PC-9 (cell line): ENCODE results near the gene PRMT1. TPM values are rescaled to one million over a fixed set of nuclear protein-coding genes. Genes with fewer than 3 reads are reported as not detected.

Experiments used
- BruUV-seq: library from RNA; stranded (reverse); fragments of 400-500 nt; replicated peaks from 2 replicates; lab custom pipeline; 2021; lab: Mats Ljungman, UMichigan
- CTCF ChIA-PET: fragments of 300-600 bp; sonication (Branson Sonifier 250); formaldehyde crosslinking; loops from one replicate; lab custom pipeline; 2022; ENCODE audit warnings: antibody characterized with exemption; lab: Charles Lee
- POLR2A ChIA-PET: fragments of 300-600 bp; sonication (Branson Sonifier 250); formaldehyde crosslinking; loops from one replicate; lab custom pipeline; 2022; ENCODE audit warnings: antibody characterized with exemption; ENCODE audit not compliant: unreplicated experiment; lab: Charles Lee
- DNase-seq, 2 experiments: peaks; one replicate each; pipeline versions ENCODE4 v3.0.0 to v3.0.0-alpha.2; 2015 to 2022; ENCODE audit warnings: mixed read lengths in 1 of 2
- H2AFZ ChIP-seq: fragments of 200-600 bp; sonication (generic); 2 replicates; pipeline ENCODE4 v1.8.1; 2017; ENCODE audit warnings: antibody characterized with exemption
- H3F3A ChIP-seq: fragments of 200-600 bp; sonication (generic); 2 replicates; pipeline ENCODE4 v1.8.1; 2017; ENCODE audit warnings: antibody characterized with exemption, mild to moderate bottlenecking, low read depth; ENCODE audit not compliant: insufficient read depth
- H3K27ac ChIP-seq: fragments of 200-600 bp; sonication (generic); 2 replicates; pipeline ENCODE4 v1.6.1; 2016; ENCODE audit warnings: mixed run types
- H3K27me3 ChIP-seq: fragments of 200-600 bp; sonication (generic); 2 replicates; pipeline ENCODE4 v1.6.1; 2016; ENCODE audit warnings: low read depth, mixed run types; ENCODE audit not compliant: insufficient read depth
- H3K36me3 ChIP-seq: fragments of 200-600 bp; sonication (generic); 2 replicates; pipeline ENCODE4 v1.6.1; 2016; ENCODE audit warnings: low read depth, mixed run types
- H3K4me1 ChIP-seq: fragments of 200-600 bp; sonication (generic); replicated peaks from 2 replicates; pipeline ENCODE4 v1.6.1; 2016; ENCODE audit warnings: mixed run types; ENCODE audit not compliant: insufficient read depth
- H3K4me2 ChIP-seq: fragments of 200-600 bp; sonication (generic); 2 replicates; pipeline ENCODE4 v1.6.1; 2017; ENCODE audit warnings: mixed run types
- H3K4me3 ChIP-seq: fragments of 200-600 bp; sonication (generic); 2 replicates; pipeline ENCODE4 v1.6.1; 2016; ENCODE audit warnings: mixed run types
- H3K79me2 ChIP-seq: fragments of 200-600 bp; sonication (generic); 2 replicates; pipeline ENCODE4 v1.6.1; 2017; ENCODE audit warnings: low read depth, mixed run types
- H3K9me2 ChIP-seq: fragments of 200-600 bp; sonication (generic); 2 replicates; pipeline ENCODE4 v1.8.1; 2017; ENCODE audit warnings: mild to moderate bottlenecking; ENCODE audit not compliant: insufficient read depth
- H3K9me3 ChIP-seq: fragments of 200-600 bp; sonication (generic); 2 replicates; pipeline ENCODE4 v1.8.1; 2016; ENCODE audit warnings: low read depth; ENCODE audit not compliant: insufficient read depth
- H4K20me1 ChIP-seq: fragments of 200-600 bp; sonication (generic); 2 replicates; pipeline ENCODE4 v1.8.1; 2017; ENCODE audit not compliant: insufficient read depth
- EZH2 ChIP-seq: fragments of 200-600 bp; sonication (generic); IDR thresholded peaks from 2 replicates; pipeline ENCODE4 v1.8.0; 2017; ENCODE audit warnings: antibody characterized with exemption, low read depth
- intact Hi-C: fragments of 100-400 bp; cut with micrococcal nuclease; formaldehyde crosslinking; loops from one replicate; pipeline ENCODE4 v1.10.0; 2022; ENCODE audit not compliant: unreplicated experiment
- total RNA-seq: library from RNA; stranded (reverse); gene quantifications from 2 replicates; pipeline ENCODE4 v1.2.3, GENCODE V29; 2021
- TF ChIP-seq, protein P1 (sequence below): fragments of 200-600 bp; sonication (generic); conservative IDR thresholded peaks from 2 replicates; pipeline ENCODE4 v1.6.1; 2017; ENCODE audit warnings: mixed run types, antibody characterized with exemption, mild to moderate bottlenecking, moderate library complexity

Gene PRMT1
- total RNA-seq, 1 experiment from 2014 or later, result 261 TPM

DNA sequence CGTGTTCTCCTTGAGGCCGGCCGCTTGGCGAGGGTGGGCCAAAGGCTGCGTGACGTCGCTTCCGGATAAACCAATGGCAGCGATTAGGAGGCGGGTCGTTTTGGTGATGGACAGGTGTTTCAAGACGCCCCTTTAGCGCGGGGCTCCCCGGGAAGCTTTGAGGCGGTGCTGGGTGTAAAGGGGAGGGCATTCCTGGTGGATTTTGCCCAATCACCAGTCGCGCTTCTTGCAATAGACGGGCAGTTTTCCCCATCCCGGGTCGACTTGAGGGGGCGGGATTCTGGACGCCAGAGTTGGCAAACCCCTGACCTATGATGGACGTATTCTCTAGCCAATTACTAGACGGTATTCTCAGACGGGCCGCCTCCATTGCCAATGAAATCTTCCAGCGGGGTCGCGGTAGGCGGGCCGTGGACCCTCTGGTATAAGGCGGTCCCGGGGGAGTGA is 264 bp upstream of the PRMT1 start:
- intact Hi-C loops, result loop anchor here (1.0 to 5.0 kb wide), 6 partner anchors 37 to 285 kb away; partner anchors contain the start of genes AKT1S1, AP2A1, RRAS and TBC1D17
- H2AFZ ChIP-seq, result no peak overlapping the region

DNA sequence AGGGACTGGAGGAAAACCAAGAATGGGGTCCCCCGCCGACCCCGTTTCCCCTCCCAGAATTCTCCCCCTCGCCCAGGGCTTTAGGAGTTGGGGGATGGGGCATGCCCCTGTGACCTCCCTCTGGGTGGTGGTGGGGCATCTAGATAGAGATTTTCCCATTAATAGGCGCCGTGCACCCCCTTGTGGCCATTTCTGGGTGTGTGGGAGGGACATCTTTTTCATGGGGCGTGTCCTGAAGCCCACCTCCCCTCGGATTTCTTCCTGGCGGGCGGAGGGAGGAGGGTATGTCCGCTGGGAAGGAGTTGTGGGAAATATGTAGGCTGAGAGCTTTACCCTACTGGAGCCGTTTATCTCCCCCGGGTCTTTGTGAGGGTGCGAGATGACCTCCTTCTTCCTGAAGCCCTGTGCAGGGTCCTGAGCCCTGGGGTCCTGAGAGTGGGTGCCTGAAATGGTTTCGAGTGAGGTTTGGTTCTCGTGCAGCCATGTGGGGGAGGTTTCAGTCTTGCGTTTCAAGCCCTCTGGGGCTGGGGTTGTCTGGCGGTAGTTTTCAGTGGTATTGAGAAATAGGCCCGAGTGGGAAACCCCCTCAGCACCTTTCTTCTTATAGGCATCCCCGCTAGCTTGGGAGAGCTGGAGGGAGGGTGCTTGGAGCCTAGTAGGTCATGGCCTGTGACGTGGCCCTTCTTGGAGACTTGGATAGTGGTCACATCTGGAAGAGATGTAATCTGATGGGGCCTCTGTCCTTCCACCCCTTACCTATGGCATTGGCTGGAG is 1.0 kb downstream of the PRMT1 start:
- TSS peak; percentile 33 for BruUV-seq
- Histone ChIP-seq H3K79me2 (peaks cover 59% of the 10 kb centered on the region), H3K4me2 (peak overlapping the region; percentile 97), H3K4me3 (peak overlapping the region; percentile 99), H3K27me3 (no peaks in the 10 kb centered on the region), H3K4me1 (peaks cover 21% of the 10 kb centered on the region), H3K9me2 (no peaks in the 10 kb centered on the region), H4K20me1 (peaks cover 54% of the 10 kb centered on the region), H3K9me3 (no peaks in the 10 kb centered on the region), H3K27ac (peak overlapping the region; percentile 82), H3K36me3 (peaks cover 23% of the 10 kb centered on the region), H3F3A (peaks cover 64% of the 10 kb centered on the region), H2AFZ (no peak overlapping the region)
- TF ChIP-seq, protein P1, sequence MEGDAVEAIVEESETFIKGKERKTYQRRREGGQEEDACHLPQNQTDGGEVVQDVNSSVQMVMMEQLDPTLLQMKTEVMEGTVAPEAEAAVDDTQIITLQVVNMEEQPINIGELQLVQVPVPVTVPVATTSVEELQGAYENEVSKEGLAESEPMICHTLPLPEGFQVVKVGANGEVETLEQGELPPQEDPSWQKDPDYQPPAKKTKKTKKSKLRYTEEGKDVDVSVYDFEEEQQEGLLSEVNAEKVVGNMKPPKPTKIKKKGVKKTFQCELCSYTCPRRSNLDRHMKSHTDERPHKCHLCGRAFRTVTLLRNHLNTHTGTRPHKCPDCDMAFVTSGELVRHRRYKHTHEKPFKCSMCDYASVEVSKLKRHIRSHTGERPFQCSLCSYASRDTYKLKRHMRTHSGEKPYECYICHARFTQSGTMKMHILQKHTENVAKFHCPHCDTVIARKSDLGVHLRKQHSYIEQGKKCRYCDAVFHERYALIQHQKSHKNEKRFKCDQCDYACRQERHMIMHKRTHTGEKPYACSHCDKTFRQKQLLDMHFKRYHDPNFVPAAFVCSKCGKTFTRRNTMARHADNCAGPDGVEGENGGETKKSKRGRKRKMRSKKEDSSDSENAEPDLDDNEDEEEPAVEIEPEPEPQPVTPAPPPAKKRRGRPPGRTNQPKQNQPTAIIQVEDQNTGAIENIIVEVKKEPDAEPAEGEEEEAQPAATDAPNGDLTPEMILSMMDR, result peak; percentile 88
- TF ChIP-seq EZH2, result no peak
- ChIA-PET POLR2A (interaction anchor here (0.7 to 1.1 kb wide), 2 partner anchors 184 to 276 kb away, joined by 3 to 6 read pairs; no protein-coding TSS in a partner anchor), CTCF (interaction anchor here (0.5 to 0.6 kb wide), 5 partner anchors 16 to 348 kb away, joined by 3 to 10 read pairs (median 5); partner anchors contain the start of genes PNKP and ZNF473)
- peak in 1 of 2 experiments; percentile 75 for DNase-seq
- intact Hi-C loops, result loop anchor here (1.0 to 5.0 kb wide), 7 partner anchors 88 to 286 kb away; partner anchors contain the start of genes AKT1S1, AP2A1 and TBC1D17

More for the DNA sequence above, 264 bp upstream of the PRMT1 start:
- peak overlapping the region; percentile 99 for H3K4me3 ChIP-seq
- peaks cover 41% of the 10 kb centered on the region for H4K20me1 ChIP-seq
- no TSS peak for BruUV-seq
- H3K4me1 ChIP-seq, result peaks cover 21% of the 10 kb centered on the region
- H3K36me3 ChIP-seq, result peaks cover 15% of the 10 kb centered on the region
- ChIA-PET POLR2A (interaction anchor here (0.5 to 1.5 kb wide), 13 partner anchors 16 to 658 kb away, joined by 3 to 38 read pairs (median 4); partner anchors contain the start of genes RRAS and SCAF1), CTCF (interaction anchor here (1.4 kb wide), 1 partner anchor 37 kb away, joined by 6 read pairs; the partner anchor contains the start of gene RRAS)
- H3K9me2 ChIP-seq, result no peaks in the 10 kb centered on the region
- peak overlapping the region; percentile 91 for H3K27ac ChIP-seq
- no peaks in the 10 kb centered on the region for H3K9me3 ChIP-seq
- no peak for TF ChIP-seq EZH2
- TF ChIP-seq, protein P1, result no peak
- peak overlapping the region; percentile 97; the same call in 1 of the 2 replicates for H3K4me2 ChIP-seq
- peak; percentile 99 for DNase-seq
- no peaks in the 10 kb centered on the region for H3K27me3 ChIP-seq
- H3K79me2 ChIP-seq, result peaks cover 46% of the 10 kb centered on the region
- peaks cover 54% of the 10 kb centered on the region for H3F3A ChIP-seq
